ENCODE data around the gene PTPRN2. TPM values are rescaled to one million over a fixed set of nuclear protein-coding genes. Genes with fewer than 3 reads are reported as not detected.

The PTPRN2 gene
- total and polyA plus RNA-seq, 9 of the 15 experiments (the other 6 are each of a cell fraction or from before 2014, with no cell fraction given), result not detected

DNA sequence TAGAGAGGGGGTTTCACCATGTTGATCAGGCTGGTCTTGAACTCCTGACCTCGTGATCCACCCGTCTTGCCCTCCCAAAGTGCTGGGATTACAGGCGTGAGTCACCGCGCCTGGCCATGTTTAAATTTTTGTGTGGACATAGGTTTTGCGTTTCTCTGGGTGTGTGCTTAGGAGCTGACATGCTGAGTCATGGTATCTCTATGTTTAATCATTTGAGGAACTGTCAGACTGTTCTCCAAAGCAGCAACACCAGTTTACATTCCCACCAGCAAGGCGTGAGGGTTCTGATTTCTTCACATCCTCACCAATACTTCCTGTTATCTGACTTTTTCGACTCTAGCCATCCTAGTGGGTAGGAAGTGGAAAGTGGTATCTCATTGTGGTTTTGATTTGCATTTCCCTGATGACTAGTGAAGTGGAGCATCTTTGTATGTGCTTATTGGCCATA lies 1097.1 kb downstream of the PTPRN2 start (continued):
- TF ChIP-seq, protein P1, sequence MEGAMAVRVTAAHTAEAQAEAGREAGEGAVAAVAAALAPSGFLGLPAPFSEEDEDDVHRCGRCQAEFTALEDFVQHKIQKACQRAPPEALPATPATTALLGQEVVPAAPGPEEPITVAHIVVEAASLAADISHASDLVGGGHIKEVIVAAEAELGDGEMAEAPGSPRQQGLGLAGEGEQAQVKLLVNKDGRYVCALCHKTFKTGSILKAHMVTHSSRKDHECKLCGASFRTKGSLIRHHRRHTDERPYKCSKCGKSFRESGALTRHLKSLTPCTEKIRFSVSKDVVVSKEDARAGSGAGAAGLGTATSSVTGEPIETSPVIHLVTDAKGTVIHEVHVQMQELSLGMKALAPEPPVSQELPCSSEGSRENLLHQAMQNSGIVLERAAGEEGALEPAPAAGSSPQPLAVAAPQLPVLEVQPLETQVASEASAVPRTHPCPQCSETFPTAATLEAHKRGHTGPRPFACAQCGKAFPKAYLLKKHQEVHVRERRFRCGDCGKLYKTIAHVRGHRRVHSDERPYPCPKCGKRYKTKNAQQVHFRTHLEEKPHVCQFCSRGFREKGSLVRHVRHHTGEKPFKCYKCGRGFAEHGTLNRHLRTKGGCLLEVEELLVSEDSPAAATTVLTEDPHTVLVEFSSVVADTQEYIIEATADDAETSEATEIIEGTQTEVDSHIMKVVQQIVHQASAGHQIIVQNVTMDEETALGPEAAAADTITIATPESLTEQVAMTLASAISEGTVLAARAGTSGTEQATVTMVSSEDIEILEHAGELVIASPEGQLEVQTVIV (CRISPR knock-in tag; IDR thresholded peaks at IDR 0.05; ENCODE audit: borderline replicate concordance), result no peak
- TF ChIP-seq ZFPM2 (CRISPR knock-in tag; IDR thresholded peaks at IDR 0.05) (no peak), PCBP1 (IDR thresholded peaks at IDR 0.05; ENCODE audit: low read depth, low read length, poor library complexity, severe bottlenecking) (no peak), PURB (CRISPR knock-in tag; IDR thresholded peaks at IDR 0.05; ENCODE audit: low read depth) (no peak), NFATC3 (IDR thresholded peaks at IDR 0.05) (no peak), CEBPB (tag; IDR thresholded peaks at IDR 0.05) (peak; percentile 87), ZNF121 (CRISPR knock-in tag; conservative IDR thresholded peaks at IDR 0.05) (no peak), GABPA (tag; conservative IDR thresholded peaks at IDR 0.05; ENCODE audit: low read depth) (peak; percentile 83), ZNF699 (CRISPR knock-in tag; IDR thresholded peaks at IDR 0.05; ENCODE audit: insufficient replicate concordance) (no peak), TCF7L2 (IDR thresholded peaks at IDR 0.05; ENCODE audit: low read depth, low read length) (no peak)
- TF ChIP-seq, protein P2, sequence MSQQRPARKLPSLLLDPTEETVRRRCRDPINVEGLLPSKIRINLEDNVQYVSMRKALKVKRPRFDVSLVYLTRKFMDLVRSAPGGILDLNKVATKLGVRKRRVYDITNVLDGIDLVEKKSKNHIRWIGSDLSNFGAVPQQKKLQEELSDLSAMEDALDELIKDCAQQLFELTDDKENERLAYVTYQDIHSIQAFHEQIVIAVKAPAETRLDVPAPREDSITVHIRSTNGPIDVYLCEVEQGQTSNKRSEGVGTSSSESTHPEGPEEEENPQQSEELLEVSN (IDR thresholded peaks at IDR 0.05; ENCODE audit: borderline replicate concordance in 1 of 2, extremely low read depth in 1 of 2, insufficient read depth in 1 of 2, insufficient read length in 1 of 2, low read depth in 1 of 2, low read length in 1 of 2, poor library complexity in 1 of 2, severe bottlenecking in 1 of 2), result no peak
- TF ChIP-seq, protein P3, sequence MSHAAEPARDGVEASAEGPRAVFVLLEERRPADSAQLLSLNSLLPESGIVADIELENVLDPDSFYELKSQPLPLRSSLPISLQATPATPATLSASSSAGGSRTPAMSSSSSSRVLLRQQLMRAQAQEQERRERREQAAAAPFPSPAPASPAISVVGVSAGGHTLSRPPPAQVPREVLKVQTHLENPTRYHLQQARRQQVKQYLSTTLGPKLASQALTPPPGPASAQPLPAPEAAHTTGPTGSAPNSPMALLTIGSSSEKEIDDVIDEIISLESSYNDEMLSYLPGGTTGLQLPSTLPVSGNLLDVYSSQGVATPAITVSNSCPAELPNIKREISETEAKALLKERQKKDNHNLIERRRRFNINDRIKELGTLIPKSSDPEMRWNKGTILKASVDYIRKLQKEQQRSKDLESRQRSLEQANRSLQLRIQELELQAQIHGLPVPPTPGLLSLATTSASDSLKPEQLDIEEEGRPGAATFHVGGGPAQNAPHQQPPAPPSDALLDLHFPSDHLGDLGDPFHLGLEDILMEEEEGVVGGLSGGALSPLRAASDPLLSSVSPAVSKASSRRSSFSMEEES (CRISPR knock-in tag; IDR thresholded peaks at IDR 0.05), result peak; percentile 66
- TF ChIP-seq, protein P4, sequence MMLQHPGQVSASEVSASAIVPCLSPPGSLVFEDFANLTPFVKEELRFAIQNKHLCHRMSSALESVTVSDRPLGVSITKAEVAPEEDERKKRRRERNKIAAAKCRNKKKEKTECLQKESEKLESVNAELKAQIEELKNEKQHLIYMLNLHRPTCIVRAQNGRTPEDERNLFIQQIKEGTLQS (IDR thresholded peaks at IDR 0.05), result peak; percentile 95
- TF ChIP-seq, protein P4 (CRISPR knock-in tag; conservative IDR thresholded peaks at IDR 0.05), result peak; percentile 83; the same call in 1 of the 2 replicates
- TF ChIP-seq, protein P5, sequence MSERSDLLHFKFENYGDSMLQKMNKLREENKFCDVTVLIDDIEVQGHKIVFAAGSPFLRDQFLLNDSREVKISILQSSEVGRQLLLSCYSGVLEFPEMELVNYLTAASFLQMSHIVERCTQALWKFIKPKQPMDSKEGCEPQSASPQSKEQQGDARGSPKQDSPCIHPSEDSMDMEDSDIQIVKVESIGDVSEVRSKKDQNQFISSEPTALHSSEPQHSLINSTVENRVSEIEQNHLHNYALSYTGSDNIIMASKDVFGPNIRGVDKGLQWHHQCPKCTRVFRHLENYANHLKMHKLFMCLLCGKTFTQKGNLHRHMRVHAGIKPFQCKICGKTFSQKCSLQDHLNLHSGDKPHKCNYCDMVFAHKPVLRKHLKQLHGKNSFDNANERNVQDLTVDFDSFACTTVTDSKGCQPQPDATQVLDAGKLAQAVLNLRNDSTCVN (CRISPR knock-in tag; IDR thresholded peaks at IDR 0.05), result no peak
- TF ChIP-seq, protein P6, sequence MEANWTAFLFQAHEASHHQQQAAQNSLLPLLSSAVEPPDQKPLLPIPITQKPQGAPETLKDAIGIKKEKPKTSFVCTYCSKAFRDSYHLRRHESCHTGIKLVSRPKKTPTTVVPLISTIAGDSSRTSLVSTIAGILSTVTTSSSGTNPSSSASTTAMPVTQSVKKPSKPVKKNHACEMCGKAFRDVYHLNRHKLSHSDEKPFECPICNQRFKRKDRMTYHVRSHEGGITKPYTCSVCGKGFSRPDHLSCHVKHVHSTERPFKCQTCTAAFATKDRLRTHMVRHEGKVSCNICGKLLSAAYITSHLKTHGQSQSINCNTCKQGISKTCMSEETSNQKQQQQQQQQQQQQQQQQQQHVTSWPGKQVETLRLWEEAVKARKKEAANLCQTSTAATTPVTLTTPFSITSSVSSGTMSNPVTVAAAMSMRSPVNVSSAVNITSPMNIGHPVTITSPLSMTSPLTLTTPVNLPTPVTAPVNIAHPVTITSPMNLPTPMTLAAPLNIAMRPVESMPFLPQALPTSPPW (CRISPR knock-in tag; IDR thresholded peaks at IDR 0.05), result no peak
